NT2/D1 (cell line): ENCODE data around the gene IBA57.

ENCODE experiments used
- SUZ12 ChIP-seq: IDR thresholded peaks from 2 replicates; pipeline ENCODE4 v1.6.1; 2011; ENCODE audit not compliant: insufficient read length, insufficient read depth; ENCODE audit errors: extremely low read depth
- YY1 ChIP-seq: IDR thresholded peaks from 2 replicates; pipeline ENCODE4 v1.6.1; 2011; ENCODE audit not compliant: insufficient read length, insufficient read depth
- ZNF274 ChIP-seq: IDR thresholded peaks from 2 replicates; pipeline ENCODE4 v1.6.1; 2011; ENCODE audit warnings: mild to moderate bottlenecking, low read depth, low read length

DNA sequence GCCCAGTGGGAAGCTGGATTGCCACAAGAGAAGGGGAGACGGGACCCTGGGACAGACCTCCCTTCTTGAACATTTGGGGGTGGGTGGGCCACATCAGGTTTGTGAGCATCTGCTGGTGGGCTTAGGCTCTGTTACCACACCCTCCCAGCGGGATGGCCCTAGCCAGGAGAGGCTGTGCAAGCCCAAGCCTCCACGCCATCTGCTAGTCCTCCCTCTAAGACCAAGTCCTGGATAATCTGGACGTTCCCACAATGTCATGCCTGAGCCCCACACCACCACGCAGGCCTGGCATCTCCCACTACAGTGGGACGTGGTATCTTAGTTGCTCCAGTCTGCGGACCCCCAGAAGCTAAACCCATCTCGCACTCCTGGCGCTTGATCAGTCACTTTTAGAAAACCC, 3.7 kb upstream of the IBA57 start:
- TF ChIP-seq ZNF274, result no peak
- TF ChIP-seq YY1, result no peak
- no peak for TF ChIP-seq SUZ12
